ENCODE results near the gene ACTR3.
A peak's percentile ranks its signal among the peaks of the same experiment; 100 is the strongest.

The ACTR3 gene

GRCh38 chr2:113985554-113986397, 95.9 kb downstream of the ACTR3 start:
- DNase-seq (no peak), ATAC-seq (replicated peaks) (no peak)
- Mint-ChIP-seq H3K27me3 (peaks cover 0 to 16% of the 10 kb centered on the region in 2 donors), H3K4me1 (ENCODE audit: low read depth in 2 of 2) (no peaks in the 10 kb centered on the region), H3K9me3 (no peaks in the 10 kb centered on the region), H3K36me3 (ENCODE audit: insufficient read depth) (peaks cover 6% of the 10 kb centered on the region), H3K27ac (peak overlapping the region in 1 of 2 donors; percentile 41), H3K4me3 (no peak overlapping the region)

- Mint-ChIP-seq H3K36me3 (ENCODE audit: insufficient read depth) (peaks cover 6% of the 10 kb centered on the region), H3K27me3 (peaks cover 0 to 16% of the 10 kb centered on the region in 2 donors), H3K9me3 (no peaks in the 10 kb centered on the region), H3K4me3 (no peak overlapping the region), H3K27ac (no peak overlapping the region), H3K4me1 (ENCODE audit: low read depth in 2 of 2) (no peaks in the 10 kb centered on the region)
- DNase-seq (no peak), ATAC-seq (replicated peaks) (no peak)
Observed at GRCh38 chr2:113986762-113987290, 96.9 kb downstream of the ACTR3 start.

- no peak overlapping the region for H3K4me3 Mint-ChIP-seq
- DNase-seq (no peak), ATAC-seq (replicated peaks) (no peak)
- H3K9me3 Mint-ChIP-seq: no peaks in the 10 kb centered on the region
- peaks cover 0 to 15% of the 10 kb centered on the region in 2 donors for H3K27me3 Mint-ChIP-seq
- H3K36me3 Mint-ChIP-seq (ENCODE audit: insufficient read depth): no peaks in the 10 kb centered on the region
- H3K4me1 Mint-ChIP-seq (ENCODE audit: low read depth in 2 of 2): no peaks in the 10 kb centered on the region
- H3K27ac Mint-ChIP-seq: no peak overlapping the region
Observed at GRCh38 chr2:113992090-113992489, 102.2 kb downstream of the ACTR3 start.

- DNase-seq (no peak), ATAC-seq (replicated peaks) (no peak)
- no peaks in the 10 kb centered on the region for H3K9me3 Mint-ChIP-seq
- H3K4me3 Mint-ChIP-seq: no peak overlapping the region
- H3K4me1 Mint-ChIP-seq (ENCODE audit: low read depth in 2 of 2): no peaks in the 10 kb centered on the region
- H3K27ac Mint-ChIP-seq: no peak overlapping the region
- H3K36me3 Mint-ChIP-seq (ENCODE audit: insufficient read depth): no peaks in the 10 kb centered on the region
- H3K27me3 Mint-ChIP-seq: peaks cover 0 to 7% of the 10 kb centered on the region in 2 donors
Observed at GRCh38 chr2:113996671-113997594, 107.0 kb downstream of the ACTR3 start.

GRCh38 chr2:114001152-114001551, 111.3 kb downstream of the ACTR3 start:
- no peaks in the 10 kb centered on the region for H3K36me3 Mint-ChIP-seq (ENCODE audit: insufficient read depth)
- no peak for DNase-seq
- no peak for ATAC-seq (replicated peaks)
- H3K27me3 Mint-ChIP-seq: peaks cover 10 to 14% of the 10 kb centered on the region in 2 donors
- no peak overlapping the region for H3K27ac Mint-ChIP-seq
- no peaks in the 10 kb centered on the region for H3K4me1 Mint-ChIP-seq (ENCODE audit: low read depth in 2 of 2)
- no peak overlapping the region for H3K4me3 Mint-ChIP-seq
- H3K9me3 Mint-ChIP-seq: no peaks in the 10 kb centered on the region

GRCh38 chr2:114001937-114002336, 112.0 kb downstream of the ACTR3 start:
- Mint-ChIP-seq H3K27ac (no peak overlapping the region), H3K36me3 (ENCODE audit: insufficient read depth) (no peaks in the 10 kb centered on the region), H3K4me1 (ENCODE audit: low read depth in 2 of 2) (no peaks in the 10 kb centered on the region), H3K9me3 (no peaks in the 10 kb centered on the region), H3K4me3 (no peak overlapping the region), H3K27me3 (peaks cover 10 to 14% of the 10 kb centered on the region in 2 donors)
- ATAC-seq (replicated peaks): no peak
- no peak for DNase-seq

GRCh38 chr2:114005110-114005783, 115.4 kb downstream of the ACTR3 start:
- no peaks in the 10 kb centered on the region for H3K4me1 Mint-ChIP-seq (ENCODE audit: low read depth in 2 of 2)
- H3K4me3 Mint-ChIP-seq: no peak overlapping the region
- H3K27ac Mint-ChIP-seq: no peak overlapping the region
- H3K9me3 Mint-ChIP-seq: no peaks in the 10 kb centered on the region
- DNase-seq (no peak), ATAC-seq (replicated peaks) (no peak)
- H3K27me3 Mint-ChIP-seq: peaks cover 21 to 23% of the 10 kb centered on the region in 2 donors
- H3K36me3 Mint-ChIP-seq (ENCODE audit: insufficient read depth): no peaks in the 10 kb centered on the region

- ATAC-seq (replicated peaks): no peak
Observed at GRCh38 chr2:114006460-114006859, 116.6 kb downstream of the ACTR3 start.

GRCh38 chr2:114007436-114007835, 117.5 kb downstream of the ACTR3 start:
- Mint-ChIP-seq H3K36me3 (ENCODE audit: insufficient read depth) (no peaks in the 10 kb centered on the region), H3K9me3 (no peaks in the 10 kb centered on the region), H3K27me3 (peaks cover 21 to 41% of the 10 kb centered on the region in 2 donors), H3K27ac (no peak overlapping the region), H3K4me1 (ENCODE audit: low read depth in 2 of 2) (no peaks in the 10 kb centered on the region), H3K4me3 (no peak overlapping the region)
- no peak for DNase-seq
- no peak for ATAC-seq (replicated peaks)

More at GRCh38 chr2:114006460-114006859, 116.6 kb downstream of the ACTR3 start:
- DNase-seq: no peak
- no peak overlapping the region for H3K4me3 Mint-ChIP-seq
- no peaks in the 10 kb centered on the region for H3K4me1 Mint-ChIP-seq (ENCODE audit: low read depth in 2 of 2)
- no peak overlapping the region for H3K27ac Mint-ChIP-seq
- no peaks in the 10 kb centered on the region for H3K9me3 Mint-ChIP-seq
- H3K27me3 Mint-ChIP-seq: peaks cover 21 to 33% of the 10 kb centered on the region in 2 donors
- H3K36me3 Mint-ChIP-seq (ENCODE audit: insufficient read depth): no peaks in the 10 kb centered on the region

GRCh38 chr2:114008720-114009119, 118.8 kb downstream of the ACTR3 start:
- ATAC-seq (replicated peaks) (no peak), DNase-seq (no peak)
- Mint-ChIP-seq H3K9me3 (no peaks in the 10 kb centered on the region), H3K27me3 (peaks cover 23 to 46% of the 10 kb centered on the region in 2 donors), H3K4me1 (ENCODE audit: low read depth in 2 of 2) (no peaks in the 10 kb centered on the region), H3K4me3 (no peak overlapping the region), H3K36me3 (ENCODE audit: insufficient read depth) (no peaks in the 10 kb centered on the region), H3K27ac (no peak overlapping the region)

- ATAC-seq (replicated peaks): no peak
- Mint-ChIP-seq H3K4me1 (ENCODE audit: low read depth in 2 of 2) (no peaks in the 10 kb centered on the region), H3K27me3 (peaks cover 22 to 47% of the 10 kb centered on the region in 2 donors), H3K27ac (no peak overlapping the region), H3K4me3 (no peak overlapping the region), H3K9me3 (no peaks in the 10 kb centered on the region), H3K36me3 (ENCODE audit: insufficient read depth) (no peaks in the 10 kb centered on the region)
- no peak for DNase-seq
Observed at GRCh38 chr2:114009205-114009944, 119.5 kb downstream of the ACTR3 start.

- no peak for DNase-seq
- Mint-ChIP-seq H3K4me3 (no peak overlapping the region), H3K27ac (no peak overlapping the region), H3K36me3 (ENCODE audit: insufficient read depth) (no peaks in the 10 kb centered on the region), H3K27me3 (peaks cover 25 to 41% of the 10 kb centered on the region in 2 donors), H3K9me3 (no peaks in the 10 kb centered on the region), H3K4me1 (ENCODE audit: low read depth in 2 of 2) (no peaks in the 10 kb centered on the region)
- ATAC-seq (replicated peaks): no peak
Observed at GRCh38 chr2:114010001-114010400, 120.1 kb downstream of the ACTR3 start.

All from effector memory CD8-positive, alpha-beta T cell (primary cell).